PC-3 (cell line): ENCODE results near the gene TSTD2. TPM values are rescaled to one million over a fixed set of nuclear protein-coding genes. Genes with fewer than 3 reads are reported as not detected.

Source experiments
- ATAC-seq: fragments of 200-7000 bp; cut with Tn5 transposase; 2 replicates; pipeline ENCODE4 v1.9.1; 2020; ENCODE audit warnings: mild to moderate bottlenecking, moderate library complexity
- BruUV-seq: library from RNA; stranded (reverse); fragments of 400-500 nt; replicated peaks from 2 replicates; lab custom pipeline; 2021; lab: Mats Ljungman, UMichigan
- CTCF ChIA-PET: fragments of 300-600 bp; sonication (Branson Sonifier 250); formaldehyde crosslinking; loops from one replicate; lab custom pipeline; 2022; ENCODE audit warnings: antibody characterized with exemption; lab: Charles Lee
- POLR2A ChIA-PET: fragments of 300-600 bp; sonication (Branson Sonifier 250); formaldehyde crosslinking; loops from one replicate; lab custom pipeline; 2022; ENCODE audit warnings: antibody characterized with exemption; ENCODE audit not compliant: unreplicated experiment; lab: Charles Lee
- DNase-seq: peaks from one replicate; pipeline ENCODE4 v3.0.0-alpha.2; 2015
- H2AFZ ChIP-seq: fragments of 300-600 bp; sonication (generic); 2 replicates; pipeline ENCODE4 v1.6.0; 2016; ENCODE audit warnings: antibody characterized with exemption, low read length
- H3F3A ChIP-seq: fragments of 300-600 bp; sonication (generic); one replicate; pipeline ENCODE4 v1.6.0; 2017; ENCODE audit warnings: antibody characterized with exemption, low read length, control low read depth, mild to moderate bottlenecking; ENCODE audit not compliant: unreplicated experiment
- H3K27ac ChIP-seq: fragments of 300-600 bp; sonication (generic); 2 replicates; pipeline ENCODE4 v1.5.1; 2016; ENCODE audit warnings: mild to moderate bottlenecking, low read length
- H3K27me3 ChIP-seq: fragments of 300-600 bp; sonication (generic); 2 replicates; pipeline ENCODE4 v1.6.1; 2016; ENCODE audit warnings: low read length, mixed read lengths
- H3K36me3 ChIP-seq: fragments of 300-600 bp; sonication (generic); 2 replicates; pipeline ENCODE4 v1.6.1; 2016; ENCODE audit warnings: low read depth, mixed run types, low read length, mixed read lengths
- H3K4me1 ChIP-seq: fragments of 300-600 bp; sonication (generic); 2 replicates; pipeline ENCODE4 v1.5.1; 2016; ENCODE audit warnings: low read length; ENCODE audit not compliant: insufficient read depth
- H3K4me2 ChIP-seq: fragments of 300-600 bp; sonication (generic); 2 replicates; pipeline ENCODE4 v1.6.0; 2016; ENCODE audit warnings: low read length
- H3K4me3 ChIP-seq: fragments of 300-600 bp; sonication (generic); 2 replicates; pipeline ENCODE4 v1.5.1; 2016; ENCODE audit warnings: mild to moderate bottlenecking, low read length, mixed read lengths
- H3K79me2 ChIP-seq: fragments of 300-600 bp; sonication (generic); 2 replicates; pipeline ENCODE4 v1.6.1; 2017; ENCODE audit warnings: low read length, mixed read lengths
- H3K9ac ChIP-seq: fragments of 300-600 bp; sonication (generic); 2 replicates; pipeline ENCODE4 v1.6.0; 2016; ENCODE audit warnings: mild to moderate bottlenecking, low read length
- H3K9me2 ChIP-seq: fragments of 300-600 bp; sonication (generic); replicated peaks from 2 replicates; pipeline ENCODE4 v1.6.1; 2016; ENCODE audit warnings: mixed run types, low read length, mixed read lengths
- H3K9me3 ChIP-seq: fragments of 300-600 bp; sonication (generic); 2 replicates; pipeline ENCODE4 v1.6.1; 2016; ENCODE audit warnings: low read length, mixed read lengths
- H4K20me1 ChIP-seq: fragments of 300-600 bp; sonication (generic); 2 replicates; pipeline ENCODE4 v1.6.1; 2016; ENCODE audit warnings: low read length, mixed read lengths
- CTCF ChIP-seq: fragments of 300-600 bp; sonication (generic); conservative IDR thresholded peaks from 2 replicates; pipeline ENCODE4 v1.5.1; 2017; ENCODE audit warnings: antibody characterized with exemption, low read depth, mild to moderate bottlenecking, low read length
- EZH2 ChIP-seq: fragments of 300-600 bp; sonication (generic); IDR thresholded peaks from one replicate; pipeline ENCODE4 v1.6.1; 2017; ENCODE audit warnings: antibody characterized with exemption, mild to moderate bottlenecking, low read length; ENCODE audit not compliant: unreplicated experiment
- EZH2phosphoT487 ChIP-seq: fragments of 300-600 bp; sonication (generic); IDR thresholded peaks from 2 replicates; pipeline ENCODE4 v1.6.1; 2018; ENCODE audit warnings: mild to moderate bottlenecking, antibody characterized with exemption, low read length, borderline replicate concordance
- intact Hi-C: fragments of 100-400 bp; cut with micrococcal nuclease; formaldehyde crosslinking; loops from 2 replicates; pipeline ENCODE4 v1.9.0; 2023
- total RNA-seq: library from RNA; depleted of rRNA; stranded (reverse); fragments of >200 nt; gene quantifications from 2 replicates; pipeline ENCODE4 v1.2.3, GENCODE V29; 2014

Gene TSTD2
- total RNA-seq, 1 experiment from 2014 or later: 11.2 TPM

- Histone ChIP-seq H3F3A (no peaks in the 10 kb centered on the region), H2AFZ (no peak overlapping the region), H3K27me3 (no peaks in the 10 kb centered on the region), H3K9me2 (no peaks in the 10 kb centered on the region), H3K27ac (no peak overlapping the region), H3K36me3 (peaks cover 50% of the 10 kb centered on the region), H3K79me2 (no peaks in the 10 kb centered on the region), H3K9me3 (no peaks in the 10 kb centered on the region), H3K4me1 (no peaks in the 10 kb centered on the region), H3K4me2 (no peak overlapping the region), H4K20me1 (no peaks in the 10 kb centered on the region), H3K9ac (no peak overlapping the region), H3K4me3 (no peak overlapping the region)
- no peak for ATAC-seq
- DNase-seq: no peak
- ChIA-PET POLR2A (no interaction called here), CTCF (no interaction called here)
- no peak for TF ChIP-seq EZH2phosphoT487
- no peak for TF ChIP-seq CTCF
- TF ChIP-seq EZH2: no peak
- no TSS peak for BruUV-seq
- intact Hi-C loops: no loop called here
These were observed 26.6 kb upstream of the TSTD2 start for GRCh38 chr9:97659771-97660170.

GRCh38 chr9:97658707-97659106 lies 25.5 kb upstream of the TSTD2 start:
- ChIA-PET CTCF (no interaction called here), POLR2A (no interaction called here)
- Histone ChIP-seq H3K79me2 (no peaks in the 10 kb centered on the region), H2AFZ (no peak overlapping the region), H3K36me3 (peaks cover 51% of the 10 kb centered on the region), H3K4me1 (no peaks in the 10 kb centered on the region), H4K20me1 (no peaks in the 10 kb centered on the region), H3K9me3 (no peaks in the 10 kb centered on the region), H3K4me3 (no peak overlapping the region), H3K9ac (no peak overlapping the region), H3K4me2 (no peak overlapping the region), H3F3A (no peaks in the 10 kb centered on the region), H3K9me2 (no peaks in the 10 kb centered on the region), H3K27ac (no peak overlapping the region), H3K27me3 (no peaks in the 10 kb centered on the region)
- TF ChIP-seq EZH2phosphoT487 (no peak), CTCF (no peak), EZH2 (no peak)
- intact Hi-C loops: no loop called here
- BruUV-seq: no TSS peak
- no peak for ATAC-seq
- DNase-seq: no peak

- Histone ChIP-seq H4K20me1 (no peaks in the 10 kb centered on the region), H3K4me1 (no peaks in the 10 kb centered on the region), H3K27me3 (no peaks in the 10 kb centered on the region), H3K9me2 (no peaks in the 10 kb centered on the region), H3K4me3 (no peak overlapping the region), H3K9me3 (no peaks in the 10 kb centered on the region), H3F3A (no peaks in the 10 kb centered on the region), H3K27ac (no peak overlapping the region), H3K79me2 (no peaks in the 10 kb centered on the region), H3K36me3 (peaks cover 28% of the 10 kb centered on the region), H2AFZ (no peak overlapping the region), H3K4me2 (no peak overlapping the region), H3K9ac (no peak overlapping the region)
- intact Hi-C loops: no loop called here
- TF ChIP-seq EZH2phosphoT487 (no peak), CTCF (no peak), EZH2 (no peak)
- CTCF ChIA-PET: no interaction called here
- ATAC-seq (no peak), DNase-seq (no peak)
- BruUV-seq: no TSS peak
- POLR2A ChIA-PET: no interaction called here
These were observed 18.5 kb upstream of the TSTD2 start for GRCh38 chr9:97651646-97652045.
